Activated T-helper 1 cell treated with Interleukin-2 at 50 U/mL for 16 hours (primary cell): ENCODE data around the gene DIP2C.
A peak's percentile ranks its signal among the peaks of the same experiment; 100 is the strongest.

Experiments
- DNase-seq: peaks from one replicate; pipeline ENCODE4 v3.0.0-alpha.2; 2020; ENCODE audit warnings: low read depth

Gene DIP2C

GRCh38 chr10:494149-494542 is 195.3 kb downstream of the DIP2C start:
- no peak for DNase-seq

- DNase-seq, result no peak
These were observed 195.9 kb downstream of the DIP2C start for GRCh38 chr10:493391-494148.

DNA sequence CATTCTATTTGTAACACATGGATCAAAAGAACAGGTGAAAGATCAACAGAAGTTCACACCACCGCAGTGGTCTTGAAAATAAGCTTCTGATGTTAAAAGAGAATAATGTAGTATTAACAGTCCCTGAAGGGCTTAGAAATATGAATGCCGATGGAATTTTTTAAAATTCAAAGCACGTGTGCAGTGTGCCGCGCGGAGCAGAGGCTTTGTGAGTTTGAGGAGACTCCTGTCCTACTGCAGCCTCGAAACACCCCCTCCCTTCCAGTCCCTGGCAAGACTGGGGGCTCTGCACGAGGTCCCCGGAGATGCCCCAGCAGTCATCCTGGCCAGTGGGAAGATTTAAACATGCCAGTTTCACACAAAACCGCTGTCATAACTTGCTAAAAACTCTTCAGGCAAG is 196.6 kb downstream of the DIP2C start:
- no peak for DNase-seq

- DNase-seq, result no peak
These were observed 197.6 kb downstream of the DIP2C start for GRCh38 chr10:491667-492424.

- no peak for DNase-seq
These were observed 198.4 kb downstream of the DIP2C start for GRCh38 chr10:490891-491571.

GRCh38 chr10:490256-490655 is 199.2 kb downstream of the DIP2C start:
- no peak for DNase-seq

GRCh38 chr10:489330-489729 is 200.1 kb downstream of the DIP2C start:
- no peak for DNase-seq

- DNase-seq, result no peak
These were observed 200.6 kb downstream of the DIP2C start for GRCh38 chr10:488933-489215.

- no peak for DNase-seq
These were observed 201.2 kb downstream of the DIP2C start for GRCh38 chr10:488081-488932.

DNA sequence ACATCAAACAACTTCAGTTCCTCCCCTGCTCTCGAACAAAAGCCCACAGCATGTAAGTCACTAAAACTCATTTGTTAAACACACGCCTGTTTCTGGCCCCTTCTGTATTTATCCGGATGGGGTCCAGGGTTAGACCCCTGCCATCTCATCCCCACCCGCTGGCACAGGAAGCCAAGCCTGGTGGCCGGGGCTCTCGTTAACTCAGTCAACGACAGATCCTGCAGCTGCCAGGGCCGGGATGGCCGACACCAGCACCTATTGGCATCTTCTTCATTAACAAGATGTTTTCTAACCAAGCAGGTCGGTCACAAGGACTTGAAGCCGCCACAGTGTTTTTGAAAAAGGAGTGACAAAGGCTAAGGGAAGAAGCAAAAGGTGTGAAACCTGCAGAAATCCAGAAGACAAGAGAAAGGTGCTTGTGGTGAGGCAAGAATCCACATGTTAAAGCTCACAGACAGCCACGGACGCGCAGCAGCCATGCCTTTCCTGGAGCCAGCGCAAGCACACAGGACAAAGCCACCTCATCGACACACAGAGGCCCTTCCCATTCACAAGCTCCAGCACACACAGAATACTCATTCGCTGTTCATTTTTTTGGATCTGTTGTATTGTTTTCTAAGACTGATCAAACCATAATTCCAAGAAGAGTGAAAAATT is 202.7 kb downstream of the DIP2C start:
- no peak for DNase-seq

GRCh38 chr10:486206-486605 is 203.3 kb downstream of the DIP2C start:
- DNase-seq, result no peak

DNA sequence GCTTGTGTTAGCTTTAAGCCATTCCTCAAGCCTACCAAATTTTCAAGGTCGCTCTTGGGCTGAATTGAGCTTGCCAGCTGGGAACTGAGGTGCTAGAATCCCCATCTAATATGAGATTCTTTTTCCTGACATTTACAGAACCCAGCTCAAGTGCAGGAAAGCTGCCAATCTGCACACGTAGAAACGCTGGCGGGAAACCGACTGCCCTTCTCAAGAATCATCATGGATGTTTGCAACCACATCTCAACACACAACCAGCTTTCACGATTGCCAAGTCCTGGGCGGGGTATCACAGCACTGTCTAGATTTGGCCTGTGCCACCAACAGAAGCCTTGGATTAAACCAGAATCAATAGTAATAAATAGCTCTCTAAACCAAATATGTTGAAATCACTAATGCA is 203.7 kb downstream of the DIP2C start:
- DNase-seq, result no peak

- peak; percentile 7 for DNase-seq
These were observed 204.4 kb downstream of the DIP2C start for GRCh38 chr10:484925-485661.

DNA sequence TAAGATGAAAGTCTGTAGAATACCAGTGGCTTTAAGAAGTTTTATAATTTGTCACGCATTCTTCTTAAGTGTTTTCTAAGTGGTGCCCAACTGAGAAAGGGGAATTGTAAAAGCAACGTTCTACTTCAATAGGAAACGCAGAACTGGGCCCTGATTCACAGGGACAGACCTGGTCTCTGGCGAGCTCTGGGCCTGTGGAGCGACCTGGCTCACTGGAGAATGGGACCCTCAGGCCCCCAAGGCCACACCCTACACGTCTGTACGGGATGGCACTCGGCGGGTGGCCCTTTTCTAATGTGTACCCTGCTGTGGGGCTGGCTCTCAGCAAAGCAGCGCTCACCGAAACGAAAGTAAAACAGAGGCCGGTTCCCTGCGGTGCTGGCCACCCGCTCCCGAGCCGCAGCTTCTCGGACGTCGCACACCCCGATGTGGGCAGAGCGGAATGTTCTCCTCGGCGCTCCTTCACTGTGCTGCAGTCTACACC is 205.0 kb downstream of the DIP2C start:
- no peak for DNase-seq

GRCh38 chr10:483261-483660 is 206.2 kb downstream of the DIP2C start:
- no peak for DNase-seq

- DNase-seq, result no peak
These were observed 206.6 kb downstream of the DIP2C start for GRCh38 chr10:482848-483247.

DNA sequence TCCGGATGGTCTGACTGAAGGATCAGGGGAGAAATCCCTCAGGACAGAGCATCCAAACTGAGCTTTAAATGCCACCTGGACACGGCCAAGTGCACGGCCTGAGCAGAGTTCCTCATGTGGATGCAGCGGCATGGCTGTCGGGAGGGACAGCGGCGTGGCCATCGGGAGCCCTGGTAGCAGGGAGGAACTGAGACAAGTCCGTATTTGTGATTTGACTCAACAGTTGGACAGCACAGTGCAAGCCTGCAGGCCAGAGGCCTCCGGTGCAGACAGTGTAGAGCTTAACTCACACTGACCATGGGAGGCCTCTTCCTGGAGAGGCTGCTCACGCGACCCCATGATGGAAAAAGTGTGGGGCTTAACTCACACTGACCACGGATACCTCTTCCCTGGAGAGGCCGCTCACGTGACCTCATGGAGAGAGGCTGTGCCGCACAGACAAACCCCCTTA is 207.4 kb downstream of the DIP2C start:
- DNase-seq, result no peak

DNA sequence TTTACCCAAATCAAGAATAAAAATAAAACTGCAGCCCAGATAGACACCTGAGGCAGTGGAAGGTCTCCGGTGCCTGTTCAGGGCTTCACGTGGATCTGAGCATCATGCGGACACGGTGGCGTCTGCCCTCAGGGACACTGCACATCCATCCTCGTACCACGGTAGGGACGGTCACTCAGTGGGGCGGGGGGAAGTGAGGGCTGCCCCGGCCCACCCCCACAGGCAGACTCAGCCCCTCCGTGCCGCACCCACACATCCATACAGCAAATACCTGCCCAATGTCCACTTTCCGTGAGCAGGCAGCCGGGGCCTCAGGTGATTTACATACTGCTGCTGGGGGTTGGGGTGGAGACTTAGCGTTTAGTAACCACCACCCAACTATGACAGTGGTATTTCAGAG is 207.8 kb downstream of the DIP2C start:
- no peak for DNase-seq

DNA sequence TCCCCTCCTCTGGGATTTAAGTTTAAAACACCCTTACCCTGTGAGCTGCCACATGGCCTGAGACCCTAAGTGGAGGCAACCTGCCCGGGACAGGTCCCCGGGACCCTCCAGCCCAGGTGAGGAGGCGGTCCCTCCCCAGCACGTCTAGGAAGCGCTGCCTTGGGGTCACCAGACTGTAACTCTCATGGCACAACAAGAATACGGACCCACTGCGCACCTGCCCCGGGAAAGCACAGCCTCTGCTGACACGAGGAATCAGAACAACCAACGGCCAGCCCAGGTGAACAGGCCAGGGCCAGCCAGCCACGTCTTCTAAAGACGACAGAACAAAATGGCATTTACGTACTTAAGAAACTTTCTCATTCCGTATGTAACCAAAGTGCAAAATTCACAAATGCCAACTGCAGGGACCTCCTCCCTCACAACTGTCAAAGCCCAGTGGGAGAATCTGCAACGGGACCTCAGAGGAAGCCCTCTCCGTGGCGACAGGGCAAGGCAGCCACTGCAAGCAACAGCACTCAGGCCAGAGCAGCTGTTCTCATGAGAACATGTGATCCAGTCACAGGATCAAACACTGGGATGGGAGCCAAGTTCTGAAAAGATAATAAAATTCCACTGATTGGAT is 208.4 kb downstream of the DIP2C start:
- no peak for DNase-seq

DNA sequence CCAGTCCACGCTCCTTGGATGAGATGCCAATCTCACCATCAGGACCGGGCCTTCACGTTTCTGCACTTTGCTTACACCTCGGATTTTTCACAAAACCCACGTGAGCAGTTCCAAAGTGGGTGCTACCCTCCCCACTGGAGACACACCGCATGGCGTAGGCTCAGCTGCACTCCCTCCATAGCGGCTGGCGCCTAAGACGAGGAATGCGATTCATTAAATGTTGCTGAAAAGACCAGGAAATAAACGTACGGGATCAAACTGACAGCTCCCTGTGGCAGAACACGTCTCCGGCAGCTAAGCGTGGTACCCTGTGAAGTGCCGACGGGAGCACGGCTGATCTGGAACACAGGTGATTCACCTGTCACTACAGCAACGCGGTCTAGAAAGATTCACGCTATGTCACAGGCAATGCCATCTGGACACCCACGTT is 209.0 kb downstream of the DIP2C start:
- no peak for DNase-seq
